ENCODE data around the gene WASHC1. TPM values are rescaled to one million over a fixed set of nuclear protein-coding genes. Genes with fewer than 3 reads are reported as not detected.
"Not testable (repeated sequence)": the region's sequence is repeated elsewhere in the genome, so short reads cannot be mapped to it uniquely, and the experiment has no call there.

The WASHC1 gene, protein sequence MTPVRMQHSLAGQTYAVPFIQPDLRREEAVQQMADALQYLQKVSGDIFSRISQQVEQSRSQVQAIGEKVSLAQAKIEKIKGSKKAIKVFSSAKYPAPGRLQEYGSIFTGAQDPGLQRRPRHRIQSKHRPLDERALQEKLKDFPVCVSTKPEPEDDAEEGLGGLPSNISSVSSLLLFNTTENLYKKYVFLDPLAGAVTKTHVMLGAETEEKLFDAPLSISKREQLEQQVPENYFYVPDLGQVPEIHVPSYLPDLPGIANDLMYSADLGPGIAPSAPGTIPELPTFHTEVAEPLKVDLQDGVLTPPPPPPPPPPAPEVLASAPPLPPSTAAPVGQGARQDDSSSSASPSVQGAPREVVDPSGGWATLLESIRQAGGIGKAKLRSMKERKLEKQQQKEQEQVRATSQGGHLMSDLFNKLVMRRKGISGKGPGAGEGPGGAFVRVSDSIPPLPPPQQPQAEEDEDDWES
- total RNA-seq, result 3.6 and 4.1 TPM in 2 replicates

DNA sequence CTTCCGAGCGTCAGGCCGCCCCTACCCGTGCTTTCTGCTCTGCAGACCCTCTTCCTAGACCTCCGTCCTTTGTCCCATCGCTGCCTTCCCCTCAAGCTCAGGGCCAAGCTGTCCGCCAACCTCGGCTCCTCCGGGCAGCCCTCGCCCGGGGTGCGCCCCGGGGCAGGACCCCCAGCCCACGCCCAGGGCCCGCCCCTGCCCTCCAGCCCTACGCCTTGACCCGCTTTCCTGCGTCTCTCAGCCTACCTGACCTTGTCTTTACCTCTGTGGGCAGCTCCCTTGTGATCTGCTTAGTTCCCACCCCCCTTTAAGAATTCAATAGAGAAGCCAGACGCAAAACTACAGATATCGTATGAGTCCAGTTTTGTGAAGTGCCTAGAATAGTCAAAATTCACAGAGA lies at the start of gene WASHC1:
Gene WASHC1 (minus strand): TSS at position 101 of the 400 bp plus-strand sequence. CDS start 4,457 bp downstream, outside the sequence.
- H3K79me2 ChIP-seq (ENCODE audit: insufficient read depth, low read length); H3K27me3 ChIP-seq (ENCODE audit: insufficient read depth, low read length); H3K4me1 ChIP-seq (ENCODE audit: insufficient read depth, low read length); H3K27ac ChIP-seq (ENCODE audit: low read depth, low read length); H2AFZ ChIP-seq (ENCODE audit: low read length); H3K36me3 ChIP-seq (ENCODE audit: insufficient read depth, low read length); H4K20me1 ChIP-seq (ENCODE audit: insufficient read depth, low read length); DNase-seq (ENCODE audit: insufficient read length, low spot score, missing footprints); H3K9me3 ChIP-seq (ENCODE audit: low read depth, low read length): not testable (repeated sequence)
- H3K4me3 ChIP-seq (ENCODE audit: insufficient read depth, low read length), result peak within 1 kb of the TSS; percentile 62
- peak within 1 kb of the TSS; percentile 51 for H3K4me2 ChIP-seq (ENCODE audit: insufficient read depth, low read length)

GRCh38 chr9:78333-78732 lies 49.1 kb upstream of the WASHC1 start:
- not testable (repeated sequence) for H3K4me3 ChIP-seq (ENCODE audit: insufficient read depth, low read length); H2AFZ ChIP-seq (ENCODE audit: low read length); H3K79me2 ChIP-seq (ENCODE audit: insufficient read depth, low read length); H3K27me3 ChIP-seq (ENCODE audit: insufficient read depth, low read length); DNase-seq (ENCODE audit: insufficient read length, low spot score, missing footprints); H3K4me1 ChIP-seq (ENCODE audit: insufficient read depth, low read length); H3K36me3 ChIP-seq (ENCODE audit: insufficient read depth, low read length); H3K9me3 ChIP-seq (ENCODE audit: low read depth, low read length); H4K20me1 ChIP-seq (ENCODE audit: insufficient read depth, low read length); H3K27ac ChIP-seq (ENCODE audit: low read depth, low read length); H3K4me2 ChIP-seq (ENCODE audit: insufficient read depth, low read length)

GRCh38 chr9:76389-76788 lies 47.1 kb upstream of the WASHC1 start:
- H3K4me2 ChIP-seq (ENCODE audit: insufficient read depth, low read length); H3K79me2 ChIP-seq (ENCODE audit: insufficient read depth, low read length); H2AFZ ChIP-seq (ENCODE audit: low read length); H3K9me3 ChIP-seq (ENCODE audit: low read depth, low read length); H3K4me3 ChIP-seq (ENCODE audit: insufficient read depth, low read length); H4K20me1 ChIP-seq (ENCODE audit: insufficient read depth, low read length); DNase-seq (ENCODE audit: insufficient read length, low spot score, missing footprints); H3K27me3 ChIP-seq (ENCODE audit: insufficient read depth, low read length); H3K4me1 ChIP-seq (ENCODE audit: insufficient read depth, low read length); H3K27ac ChIP-seq (ENCODE audit: low read depth, low read length); H3K36me3 ChIP-seq (ENCODE audit: insufficient read depth, low read length): not testable (repeated sequence)

DNA sequence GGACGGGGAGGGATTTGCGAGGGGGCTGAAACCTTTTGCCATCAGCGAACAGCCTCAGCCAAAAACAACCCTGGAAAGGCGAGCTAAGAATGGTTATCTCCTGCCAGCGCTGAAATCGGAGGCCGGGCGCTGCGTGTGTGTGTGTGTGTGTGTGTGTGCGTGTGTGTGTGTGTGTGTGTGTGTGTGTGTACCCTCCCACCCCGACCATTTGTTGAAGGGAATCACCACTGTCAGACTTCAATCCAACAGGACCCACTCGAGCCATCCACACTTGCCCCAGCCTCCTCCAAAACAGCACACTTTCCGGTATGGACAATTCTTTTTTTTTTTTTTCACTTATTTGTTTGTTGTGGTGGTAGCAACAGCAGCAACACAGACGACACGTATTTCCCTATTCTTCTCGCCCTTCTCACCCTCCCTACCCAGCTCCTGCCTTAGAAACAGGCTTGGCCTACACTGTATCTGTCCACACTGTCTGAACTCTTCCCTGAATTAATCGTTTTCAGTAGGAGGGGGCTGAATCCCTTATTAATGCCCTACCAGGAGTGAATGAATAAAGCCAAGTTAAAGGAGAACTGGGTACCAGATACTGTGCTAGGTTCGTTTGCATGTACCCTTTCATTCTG lies 44.8 kb upstream of the WASHC1 start:
- H2AFZ ChIP-seq (ENCODE audit: low read length); H3K9me3 ChIP-seq (ENCODE audit: low read depth, low read length); DNase-seq (ENCODE audit: insufficient read length, low spot score, missing footprints); H3K27ac ChIP-seq (ENCODE audit: low read depth, low read length); H3K4me1 ChIP-seq (ENCODE audit: insufficient read depth, low read length); H4K20me1 ChIP-seq (ENCODE audit: insufficient read depth, low read length); H3K27me3 ChIP-seq (ENCODE audit: insufficient read depth, low read length); H3K79me2 ChIP-seq (ENCODE audit: insufficient read depth, low read length); H3K36me3 ChIP-seq (ENCODE audit: insufficient read depth, low read length): not testable (repeated sequence)
- peak overlapping the region; percentile 50 for H3K4me3 ChIP-seq (ENCODE audit: insufficient read depth, low read length)
- H3K4me2 ChIP-seq (ENCODE audit: insufficient read depth, low read length), result peak overlapping the region; percentile 32

GRCh38 chr9:73076-73899 lies 44.0 kb upstream of the WASHC1 start:
- peak; percentile 77 for DNase-seq (ENCODE audit: insufficient read length, low spot score, missing footprints)
- H3K79me2 ChIP-seq (ENCODE audit: insufficient read depth, low read length); H3K4me1 ChIP-seq (ENCODE audit: insufficient read depth, low read length); H2AFZ ChIP-seq (ENCODE audit: low read length); H3K9me3 ChIP-seq (ENCODE audit: low read depth, low read length); H3K36me3 ChIP-seq (ENCODE audit: insufficient read depth, low read length); H3K27ac ChIP-seq (ENCODE audit: low read depth, low read length); H3K27me3 ChIP-seq (ENCODE audit: insufficient read depth, low read length); H4K20me1 ChIP-seq (ENCODE audit: insufficient read depth, low read length): not testable (repeated sequence)
- H3K4me2 ChIP-seq (ENCODE audit: insufficient read depth, low read length), result peak overlapping the region; percentile 32
- H3K4me3 ChIP-seq (ENCODE audit: insufficient read depth, low read length), result peak overlapping the region; percentile 50

GRCh38 chr9:63031-63629 lies 33.9 kb upstream of the WASHC1 start:
- H3K4me2 ChIP-seq (ENCODE audit: insufficient read depth, low read length); DNase-seq (ENCODE audit: insufficient read length, low spot score, missing footprints); H4K20me1 ChIP-seq (ENCODE audit: insufficient read depth, low read length); H3K27ac ChIP-seq (ENCODE audit: low read depth, low read length); H3K36me3 ChIP-seq (ENCODE audit: insufficient read depth, low read length); H2AFZ ChIP-seq (ENCODE audit: low read length); H3K27me3 ChIP-seq (ENCODE audit: insufficient read depth, low read length); H3K4me1 ChIP-seq (ENCODE audit: insufficient read depth, low read length); H3K79me2 ChIP-seq (ENCODE audit: insufficient read depth, low read length); H3K9me3 ChIP-seq (ENCODE audit: low read depth, low read length); H3K4me3 ChIP-seq (ENCODE audit: insufficient read depth, low read length): not testable (repeated sequence)

- not testable (repeated sequence) for H3K4me3 ChIP-seq (ENCODE audit: insufficient read depth, low read length); H3K9me3 ChIP-seq (ENCODE audit: low read depth, low read length); H4K20me1 ChIP-seq (ENCODE audit: insufficient read depth, low read length); H2AFZ ChIP-seq (ENCODE audit: low read length); H3K79me2 ChIP-seq (ENCODE audit: insufficient read depth, low read length); H3K4me2 ChIP-seq (ENCODE audit: insufficient read depth, low read length); DNase-seq (ENCODE audit: insufficient read length, low spot score, missing footprints); H3K4me1 ChIP-seq (ENCODE audit: insufficient read depth, low read length); H3K27ac ChIP-seq (ENCODE audit: low read depth, low read length); H3K36me3 ChIP-seq (ENCODE audit: insufficient read depth, low read length); H3K27me3 ChIP-seq (ENCODE audit: insufficient read depth, low read length)
These were observed 23.4 kb upstream of the WASHC1 start for GRCh38 chr9:52678-53077.

GRCh38 chr9:48190-48842 lies 19.1 kb upstream of the WASHC1 start:
- H3K27me3 ChIP-seq (ENCODE audit: insufficient read depth, low read length); DNase-seq (ENCODE audit: insufficient read length, low spot score, missing footprints); H4K20me1 ChIP-seq (ENCODE audit: insufficient read depth, low read length); H3K36me3 ChIP-seq (ENCODE audit: insufficient read depth, low read length); H3K79me2 ChIP-seq (ENCODE audit: insufficient read depth, low read length); H3K4me3 ChIP-seq (ENCODE audit: insufficient read depth, low read length); H3K9me3 ChIP-seq (ENCODE audit: low read depth, low read length); H3K4me2 ChIP-seq (ENCODE audit: insufficient read depth, low read length); H2AFZ ChIP-seq (ENCODE audit: low read length); H3K4me1 ChIP-seq (ENCODE audit: insufficient read depth, low read length); H3K27ac ChIP-seq (ENCODE audit: low read depth, low read length): not testable (repeated sequence)
